Activated naive CD8-positive, alpha-beta T cell treated with anti-CD3 and anti-CD28 coated beads for 36 hours (primary cell): ENCODE measurements around the gene ACBD3. TPM values are rescaled to one million over a fixed set of nuclear protein-coding genes. Genes with fewer than 3 reads are reported as not detected.

ENCODE experiments used
- DNase-seq: peaks from one replicate; pipeline ENCODE4 v3.0.0; 2021
- H3K27ac Mint-ChIP-seq: one replicate; pipeline ENCODE4 v1.8.0; 2022; ENCODE audit warnings: mild to moderate bottlenecking, moderate library complexity, mixed read lengths
- H3K27me3 Mint-ChIP-seq: one replicate; pipeline ENCODE4 v1.8.0; 2022; ENCODE audit warnings: mild to moderate bottlenecking, mixed read lengths
- H3K36me3 Mint-ChIP-seq: one replicate; pipeline ENCODE4 v1.8.0; 2021; ENCODE audit warnings: mild to moderate bottlenecking, mixed read lengths
- H3K4me1 Mint-ChIP-seq: one replicate; pipeline ENCODE4 v1.8.0; 2021; ENCODE audit warnings: mixed read lengths
- H3K4me3 Mint-ChIP-seq: one replicate; pipeline ENCODE4 v1.8.0; 2022; ENCODE audit warnings: mild to moderate bottlenecking, moderate library complexity, mixed read lengths
- H3K9me3 Mint-ChIP-seq: one replicate; pipeline ENCODE4 v1.8.0; 2022; ENCODE audit warnings: mixed read lengths
- total RNA-seq, 2 experiments: library from RNA; stranded (reverse); gene quantifications; one replicate each; pipeline ENCODE4 v1.2.3, GENCODE V29; 2021

Gene ACBD3
- total RNA-seq, 2 experiments from 2014 or later, result 19.2 to 19.7 TPM

DNA sequence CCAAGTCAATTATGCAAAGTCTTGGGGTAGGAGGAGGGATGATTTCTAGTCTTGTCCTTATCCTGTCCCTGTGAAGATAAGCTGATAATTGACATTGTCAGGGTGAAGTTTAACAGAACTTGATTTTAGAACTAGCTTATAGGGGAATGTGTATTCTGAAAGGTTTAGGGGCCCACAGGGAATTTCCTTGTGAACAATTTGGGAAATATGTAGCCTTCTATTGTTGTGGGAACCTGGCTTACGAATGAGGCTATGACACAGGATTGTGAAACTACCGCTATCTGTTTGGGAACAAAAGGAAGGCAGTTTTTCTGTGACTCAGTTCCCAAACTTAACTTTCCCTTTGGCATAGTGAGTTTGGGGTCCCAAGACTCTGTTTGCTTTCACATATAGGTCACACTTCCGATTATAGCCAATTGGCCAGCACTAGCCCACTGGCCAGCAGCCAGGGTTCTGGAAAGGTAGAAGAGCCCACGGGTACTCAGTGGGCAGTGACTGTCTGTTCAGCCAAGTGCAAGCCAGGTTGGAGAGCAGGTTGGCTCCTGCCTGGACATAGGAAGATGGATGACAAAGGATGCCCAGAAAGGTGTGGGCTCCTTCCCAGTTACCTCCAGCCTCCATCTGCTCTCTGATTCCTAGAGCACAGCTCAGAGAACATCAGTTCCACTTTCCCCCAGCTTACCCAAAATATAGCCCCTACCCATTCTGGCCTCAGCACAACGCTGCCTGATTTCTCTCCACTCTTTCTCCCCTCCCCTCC is 88.5 kb downstream of the ACBD3 start:
- H3K9me3 Mint-ChIP-seq, result no peaks in the 10 kb centered on the region
- no peak overlapping the region for H3K27ac Mint-ChIP-seq
- H3K4me3 Mint-ChIP-seq, result no peak overlapping the region
- peaks cover 3% of the 10 kb centered on the region for H3K27me3 Mint-ChIP-seq
- DNase-seq, result no peak
- H3K4me1 Mint-ChIP-seq, result peaks cover 17% of the 10 kb centered on the region
- no peaks in the 10 kb centered on the region for H3K36me3 Mint-ChIP-seq

DNA sequence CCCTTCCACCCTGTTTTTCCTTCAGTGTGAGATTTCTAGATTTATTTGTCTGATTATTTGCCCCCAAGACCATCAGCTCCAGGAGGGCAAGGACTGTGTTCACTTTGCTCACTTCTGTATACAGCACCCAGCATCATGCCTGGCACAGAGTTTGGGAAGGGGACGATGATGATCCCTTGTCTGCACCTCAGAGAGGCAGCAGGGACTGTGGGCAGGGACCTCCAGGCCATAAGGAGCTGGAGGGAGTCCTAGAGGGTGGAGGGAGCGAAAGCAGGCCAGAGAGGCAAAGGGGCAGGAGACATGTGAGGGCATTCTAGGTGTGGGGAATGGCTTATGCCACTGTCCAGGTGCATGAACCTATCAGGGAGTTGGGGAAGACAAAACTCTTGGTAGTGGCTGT is 91.3 kb downstream of the ACBD3 start:
- no peak for DNase-seq
- Mint-ChIP-seq H3K27me3 (peaks cover 3% of the 10 kb centered on the region), H3K27ac (no peak overlapping the region), H3K4me1 (peaks cover 9% of the 10 kb centered on the region), H3K36me3 (no peaks in the 10 kb centered on the region), H3K9me3 (no peaks in the 10 kb centered on the region), H3K4me3 (no peak overlapping the region)

Other genes starting within 250 kb of the ACBD3 start
- gene LEFTY2, start 245.5 kb downstream of the ACBD3 start, total RNA-seq, result not detected
- 10 to 100 TPM; 20.0 to 21.2 TPM for gene SDE2, start 187.4 kb downstream of the ACBD3 start, total RNA-seq
- 100 to 1,000 TPM; 342 to 363 TPM for gene H3-3A, start 124.0 kb downstream of the ACBD3 start, total RNA-seq
- gene MIXL1, start 36.9 kb upstream of the ACBD3 start, total RNA-seq, result under 1 TPM in 1 of 2 experiments, not detected in 1; 0.10 TPM
- gene LIN9, start 122.4 kb upstream of the ACBD3 start, total RNA-seq, result 10 to 100 TPM; 10.5 to 11.1 TPM
- gene PARP1, start 221.4 kb upstream of the ACBD3 start, total RNA-seq, result 100 to 1,000 TPM; 226 to 228 TPM